Skeletal muscle satellite cell (primary cell): Measurements from ENCODE around the gene BCL2. TPM values are rescaled to one million over a fixed set of nuclear protein-coding genes. Genes with fewer than 3 reads are reported as not detected.

Experiments used
- H3K27me3 ChIP-seq: 2 replicates; pipeline ENCODE4 v1.7.0; 2013; ENCODE audit warnings: low read length; ENCODE audit not compliant: control insufficient read depth, insufficient read depth
- H3K36me3 ChIP-seq: 2 replicates; pipeline ENCODE4 v1.7.0; 2013; ENCODE audit warnings: mild to moderate bottlenecking, control low read depth, low read length; ENCODE audit not compliant: insufficient read depth
- H3K4me1 ChIP-seq: 2 replicates; pipeline ENCODE4 v1.7.0; 2013; ENCODE audit warnings: low read length; ENCODE audit not compliant: control insufficient read depth, insufficient read depth
- H3K4me2 ChIP-seq: 2 replicates; pipeline ENCODE4 v1.7.0; 2013; ENCODE audit warnings: mild to moderate bottlenecking, low read length
- H3K4me3 ChIP-seq: 2 replicates; pipeline ENCODE4 v1.7.0; 2013; ENCODE audit warnings: low read length
- H3K9ac ChIP-seq: 2 replicates; pipeline ENCODE4 v1.7.0; 2013; ENCODE audit warnings: mild to moderate bottlenecking, low read depth, low read length, moderate library complexity
- H3K9me3 ChIP-seq: replicated peaks from 2 replicates; pipeline ENCODE4 v1.7.0; 2013; ENCODE audit warnings: mild to moderate bottlenecking, control low read depth, low read length
- small RNA-seq: library from RNA; depleted of rRNA; stranded (forward); fragments of <200 nt; gene quantifications from one replicate; pipeline ENCODE3, GENCODE V24; 2012

BCL2 gene

DNA sequence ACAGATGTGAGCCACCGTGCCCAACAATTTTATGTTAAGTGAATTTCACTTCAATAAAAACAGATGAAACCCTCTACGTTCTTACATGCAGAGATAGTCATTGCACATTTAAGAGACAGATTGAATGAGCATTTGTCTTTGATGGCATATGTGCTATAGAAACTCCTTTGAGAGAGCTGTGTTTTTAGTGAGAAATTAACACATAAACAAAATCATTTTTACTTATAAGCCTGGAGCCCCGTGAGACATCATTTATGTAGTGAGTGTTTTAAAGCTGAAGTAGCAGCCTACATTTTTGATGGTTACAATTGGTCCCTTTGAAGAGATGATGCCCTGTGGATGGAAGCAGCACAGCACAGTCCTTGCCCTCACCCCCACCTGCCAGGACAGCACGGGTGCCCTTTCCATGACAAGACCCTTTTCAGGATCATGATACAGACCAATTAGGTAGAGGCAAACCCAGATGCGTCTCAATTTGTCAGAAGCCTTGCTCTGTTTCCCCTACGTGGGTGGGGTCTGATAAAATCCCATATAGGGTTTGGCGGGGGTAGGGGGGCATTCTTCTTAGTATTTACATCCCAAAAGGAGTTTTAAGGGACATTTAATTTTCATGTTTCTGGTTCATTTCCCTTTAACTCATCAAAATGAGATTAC lies 237.1 kb downstream of the BCL2 start:
- Histone ChIP-seq H3K9me3 (no peaks in the 10 kb centered on the region), H3K4me3 (no peak overlapping the region), H3K9ac (no peak overlapping the region), H3K4me1 (no peaks in the 10 kb centered on the region), H3K36me3 (no peaks in the 10 kb centered on the region), H3K27me3 (peaks cover 16% of the 10 kb centered on the region), H3K4me2 (no peak overlapping the region)

GRCh38 chr18:63079114-63079513 lies 240.5 kb downstream of the BCL2 start:
- H3K27me3 ChIP-seq, result peaks cover 11% of the 10 kb centered on the region
- H3K4me1 ChIP-seq, result no peaks in the 10 kb centered on the region
- no peaks in the 10 kb centered on the region for H3K36me3 ChIP-seq
- H3K4me2 ChIP-seq, result no peak overlapping the region
- H3K9ac ChIP-seq, result no peak overlapping the region
- no peak overlapping the region for H3K4me3 ChIP-seq
- H3K9me3 ChIP-seq, result no peaks in the 10 kb centered on the region

- H3K36me3 ChIP-seq, result no peaks in the 10 kb centered on the region
- H3K4me2 ChIP-seq, result no peak overlapping the region
- no peaks in the 10 kb centered on the region for H3K4me1 ChIP-seq
- H3K4me3 ChIP-seq, result no peak overlapping the region
- no peaks in the 10 kb centered on the region for H3K9me3 ChIP-seq
- H3K9ac ChIP-seq, result no peak overlapping the region
- H3K27me3 ChIP-seq, result peaks cover 11% of the 10 kb centered on the region
Measured at GRCh38 chr18:63078471-63078870, 241.1 kb downstream of the BCL2 start.

DNA sequence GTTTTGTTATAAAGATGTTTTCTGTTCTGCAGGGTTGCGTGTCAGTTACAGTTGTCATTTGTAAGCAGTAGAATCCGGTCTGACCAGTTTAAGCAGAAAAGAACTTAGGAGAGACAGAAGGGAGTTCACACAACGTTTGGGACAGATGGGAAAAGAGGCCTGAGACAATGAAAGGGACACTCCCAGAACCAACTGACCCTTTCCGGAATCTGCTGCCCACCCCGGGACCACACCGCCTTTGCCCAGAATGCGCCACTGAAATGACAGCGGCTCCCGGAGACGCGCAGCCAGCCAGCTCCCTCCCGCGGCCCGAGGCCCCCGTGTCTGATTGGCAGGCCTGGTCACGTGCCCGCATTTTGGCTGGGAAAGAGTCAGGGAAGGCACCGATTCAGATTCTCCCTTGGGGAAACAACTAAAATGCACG lies 244.6 kb downstream of the BCL2 start:
- H3K4me2 ChIP-seq, result peak overlapping the region; percentile 89
- peaks cover 20% of the 10 kb centered on the region for H3K27me3 ChIP-seq
- H3K9me3 ChIP-seq, result no peaks in the 10 kb centered on the region
- peak overlapping the region; percentile 73 for H3K9ac ChIP-seq
- peak overlapping the region; percentile 68 for H3K4me3 ChIP-seq
- H3K4me1 ChIP-seq, result no peaks in the 10 kb centered on the region
- no peaks in the 10 kb centered on the region for H3K36me3 ChIP-seq

DNA sequence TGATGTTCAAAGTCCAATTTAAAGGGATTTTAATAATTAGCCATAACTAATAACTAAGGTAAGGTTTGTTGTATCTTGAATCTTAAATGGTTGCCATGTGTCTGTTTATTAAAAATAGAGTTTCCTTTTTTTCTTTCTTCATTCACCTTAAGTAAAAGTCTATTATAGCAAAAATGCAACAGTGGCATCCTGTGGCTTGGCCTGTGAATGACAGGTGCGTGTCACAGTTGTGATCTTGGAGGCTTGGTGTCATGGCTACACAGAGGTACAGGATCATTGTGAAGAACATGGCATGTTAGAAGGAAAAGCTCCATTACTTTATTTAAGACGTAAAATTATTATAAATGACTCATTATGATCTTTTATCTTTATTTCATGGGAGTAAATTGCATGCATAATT lies 246.1 kb downstream of the BCL2 start:
- Histone ChIP-seq H3K4me1 (no peaks in the 10 kb centered on the region), H3K4me2 (no peak overlapping the region), H3K36me3 (no peaks in the 10 kb centered on the region), H3K4me3 (no peak overlapping the region), H3K27me3 (peaks cover 15% of the 10 kb centered on the region), H3K9ac (no peak overlapping the region), H3K9me3 (no peaks in the 10 kb centered on the region)

Small RNAs within 50 kb of the gene (small RNA-seq; reads per million reads assigned to genes)
- gene AC022726.1, result not detected
